Lung (tissue), 12 donors: ENCODE measurements around the gene KDM3B. TPM values are rescaled to one million over a fixed set of nuclear protein-coding genes. Genes with fewer than 3 reads are reported as not detected.

Experiments
- ATAC-seq: fragments of 200-7000 bp; cut with Tn5 transposase; one replicate; pipeline ENCODE4 v1.9.1; 2020; ENCODE audit warnings: moderate number of reproducible peaks; ENCODE audit not compliant: insufficient read depth, low FRiP score
- DNase-seq, 3 donors: peaks; one replicate each; pipeline ENCODE4 v3.0.0-alpha.2; 2013 to 2017
- H3K27ac ChIP-seq, 2 donors: one replicate each; pipeline ENCODE4 v1.5.1; 2013; ENCODE audit warnings: mild to moderate bottlenecking in 2 of 2, moderate library complexity in 2 of 2, control low read depth in 1 of 2, inconsistent platforms in 1 of 2, low read depth in 1 of 2, low read length in 1 of 2
- H3K27me3 ChIP-seq, 3 donors: one replicate each; pipeline ENCODE4 v1.5.1; 2013; ENCODE audit warnings: low read length in 2 of 3; ENCODE audit not compliant: control insufficient read depth in 3 of 3, insufficient read depth in 3 of 3
- H3K36me3 ChIP-seq, 4 donors: one replicate each; pipeline ENCODE4 v1.5.1; 2013; ENCODE audit warnings: low read length in 4 of 4, mild to moderate bottlenecking in 1 of 4, moderate library complexity in 1 of 4; ENCODE audit not compliant: control insufficient read depth in 4 of 4, insufficient read depth in 4 of 4
- H3K4me1 ChIP-seq, 5 donors: one replicate each; pipeline ENCODE4 v1.5.1; 2013; ENCODE audit warnings: low read length in 5 of 5, mild to moderate bottlenecking in 2 of 5, moderate library complexity in 1 of 5; ENCODE audit not compliant: control insufficient read depth in 5 of 5, insufficient read depth in 5 of 5
- H3K4me3 ChIP-seq: one replicate; pipeline ENCODE4 v1.5.1; 2013; ENCODE audit warnings: mild to moderate bottlenecking, control low read depth, moderate library complexity
- H3K9ac ChIP-seq, 2 donors: one replicate each; pipeline ENCODE4 v1.5.1; 2013; ENCODE audit warnings: low read length in 2 of 2, control low read depth in 1 of 2; ENCODE audit not compliant: insufficient read depth in 1 of 2
- H3K9me3 ChIP-seq, 4 donors: one replicate each; pipeline ENCODE4 v1.5.1; 2013; ENCODE audit warnings: low read length in 3 of 4, mild to moderate bottlenecking in 1 of 4, moderate library complexity in 1 of 4; ENCODE audit not compliant: control insufficient read depth in 4 of 4, insufficient read depth in 3 of 4
- CTCF ChIP-seq: IDR thresholded peaks from 2 replicates; pipeline ENCODE4 v1.5.1; 2012; ENCODE audit warnings: mild to moderate bottlenecking; ENCODE audit errors: control extremely low read depth, extremely low read depth
- WGBS, 2 donors: extraction: QIAGEN DNeasy Blood & Tissue Kit; methylation state at CpG; one replicate each; pipeline ENCODE4 v1.1.7; 2013; 5-methylcytosine and 5-hydroxymethylcytosine counted together
- polyA plus RNA-seq, 2 donors: library from polyadenylated mRNA; stranded (reverse); fragments of 200-250 nt; gene quantifications; one replicate each; pipeline ENCODE4 v1.2.1, GENCODE V29; 2013
- total RNA-seq, 2 donors: library from RNA; depleted of rRNA in 1 of 2; stranded (reverse); fragments of >200 nt in 1 of 2; gene quantifications; one replicate each; pipeline ENCODE4 v1.2.1, GENCODE V29; 2014 to 2021
- donor health status: control.
- donor health status: control.
- donor health status: Bipolar disorder and iron deficiency.
- donor health status: healthy.
- donor health status: DM: yes; HTN: yes; CAD: no.

KDM3B gene
- total and polyA plus RNA-seq, 4 donors, result 17.7 to 92.7 (median 37.5) TPM

GRCh38 chr5:138467711-138468132 is 115.2 kb downstream of the KDM3B start:
- no peak for ATAC-seq
- H3K27me3 ChIP-seq, result peaks cover 0 to 6% (median 0%) of the 10 kb centered on the region in 3 donors
- WGBS, 2 donors, result 84 to 90% methylated on average over 14 of the region's 14 CpGs
- H3K4me1 ChIP-seq, result peaks cover 0 to 23% (median 2%) of the 10 kb centered on the region in 5 donors
- no peak for TF ChIP-seq CTCF
- no peak overlapping the region for H3K9ac ChIP-seq
- H3K36me3 ChIP-seq, result peaks cover 0 to 9% (median 3%) of the 10 kb centered on the region in 4 donors
- no peak for DNase-seq
- H3K27ac ChIP-seq, result no peak overlapping the region
- H3K4me3 ChIP-seq, result peak overlapping the region; percentile 66
- no peaks in the 10 kb centered on the region for H3K9me3 ChIP-seq

- DNase-seq, result peak in 2 of 3 donors; percentile 54 to 60
Measured at GRCh38 chr5:138468133-138468965, 115.9 kb downstream of the KDM3B start.

GRCh38 chr5:138468966-138469539 is 116.6 kb downstream of the KDM3B start:
- TF ChIP-seq CTCF, result no peak
- Histone ChIP-seq H3K4me3 (no peak overlapping the region), H3K27ac (no peak overlapping the region), H3K9ac (no peak overlapping the region), H3K9me3 (no peaks in the 10 kb centered on the region), H3K4me1 (peaks cover 0 to 17% (median 0%) of the 10 kb centered on the region in 5 donors), H3K27me3 (peaks cover 0 to 6% (median 0%) of the 10 kb centered on the region in 3 donors), H3K36me3 (peaks cover 0 to 9% (median 3%) of the 10 kb centered on the region in 4 donors)
- 92 to 93% methylated on average over 8 of the region's 8 CpGs for WGBS, 2 donors
- ATAC-seq, result no peak
- DNase-seq, result peak in 2 of 3 donors; percentile 69 to 74

More at GRCh38 chr5:138468133-138468965, 115.9 kb downstream of the KDM3B start:
- WGBS, 2 donors, result 91 to 93% methylated on average over 7 of the region's 7 CpGs
- H3K36me3 ChIP-seq, result peaks cover 0 to 9% (median 3%) of the 10 kb centered on the region in 4 donors
- no peak overlapping the region for H3K4me3 ChIP-seq
- H3K9ac ChIP-seq, result no peak overlapping the region
- no peak overlapping the region for H3K27ac ChIP-seq
- no peak for ATAC-seq
- H3K9me3 ChIP-seq, result no peaks in the 10 kb centered on the region
- peaks cover 0 to 6% (median 0%) of the 10 kb centered on the region in 3 donors for H3K27me3 ChIP-seq
- TF ChIP-seq CTCF, result no peak
- peaks cover 0 to 20% (median under 1%) of the 10 kb centered on the region in 5 donors for H3K4me1 ChIP-seq
